ENCODE measurements around the gene CCDC27. TPM values are rescaled to one million over a fixed set of nuclear protein-coding genes. Genes with fewer than 3 reads are reported as not detected.
A peak's percentile ranks its signal among the peaks of the same experiment; 100 is the strongest.

The CCDC27 gene
- total and polyA plus RNA-seq, 2 of the 13 experiments (the other 11 are each of a cell fraction or from before 2014, with no cell fraction given), result not detected

DNA sequence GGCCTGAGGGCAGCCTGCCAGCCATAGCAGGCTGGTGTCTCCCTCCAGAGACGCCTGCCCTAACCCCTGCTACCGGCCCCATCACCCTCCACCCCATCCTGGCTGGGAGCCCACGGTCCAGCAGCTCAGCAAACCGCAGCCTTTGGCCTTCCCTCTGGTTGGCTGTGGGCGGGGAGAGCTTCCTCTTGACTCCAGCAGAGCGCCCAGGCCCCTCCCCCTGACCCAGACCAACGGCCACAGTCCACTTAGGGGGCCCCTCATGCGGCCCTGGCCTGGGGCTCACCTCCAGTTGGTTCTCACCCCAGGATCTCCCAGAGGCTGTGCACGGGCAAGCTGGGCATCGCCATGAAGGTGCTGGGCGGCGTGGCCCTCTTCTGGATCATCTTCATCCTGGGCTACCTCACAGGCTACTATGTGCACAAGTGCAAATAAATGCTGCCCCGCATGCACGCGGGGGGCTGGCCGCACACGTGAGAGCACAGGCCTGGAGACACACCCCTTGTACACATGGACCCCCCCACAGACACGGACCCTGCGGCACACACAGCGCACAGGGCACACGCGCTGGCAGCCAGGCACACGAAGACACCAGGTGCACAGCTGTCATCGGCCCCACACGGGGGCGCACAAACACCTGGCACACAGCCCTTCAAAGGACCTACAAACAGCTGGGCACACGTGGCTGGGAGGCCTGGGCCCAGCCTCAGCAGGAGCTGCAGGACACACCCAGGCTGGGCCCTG, 23.4 kb downstream of the CCDC27 start (continued):
- TF ChIP-seq, protein P1, sequence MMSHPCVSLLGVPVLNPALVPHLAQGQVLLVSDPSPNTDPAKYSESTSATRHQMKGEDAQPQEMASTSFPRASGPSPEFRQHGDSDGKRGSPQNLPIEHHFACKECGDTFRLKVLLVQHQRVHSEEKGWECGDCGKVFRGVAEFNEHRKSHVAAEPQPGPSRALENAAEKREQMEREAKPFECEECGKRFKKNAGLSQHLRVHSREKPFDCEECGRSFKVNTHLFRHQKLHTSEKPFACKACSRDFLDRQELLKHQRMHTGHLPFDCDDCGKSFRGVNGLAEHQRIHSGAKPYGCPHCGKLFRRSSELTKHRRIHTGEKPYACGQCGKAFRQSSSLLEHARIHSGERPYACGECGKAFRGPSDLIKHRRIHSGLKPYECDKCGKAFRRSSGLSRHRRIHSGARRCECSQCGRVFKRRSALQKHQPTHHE (CRISPR knock-in tag; IDR thresholded peaks at IDR 0.05; ENCODE audit: borderline replicate concordance), result peak; percentile 74; the same call in 1 of the 2 replicates
- TF ChIP-seq ZNF263 (CRISPR knock-in tag; IDR thresholded peaks at IDR 0.05), result peak; percentile 58; the same call in 1 of the 2 replicates
- TF ChIP-seq, protein P2, sequence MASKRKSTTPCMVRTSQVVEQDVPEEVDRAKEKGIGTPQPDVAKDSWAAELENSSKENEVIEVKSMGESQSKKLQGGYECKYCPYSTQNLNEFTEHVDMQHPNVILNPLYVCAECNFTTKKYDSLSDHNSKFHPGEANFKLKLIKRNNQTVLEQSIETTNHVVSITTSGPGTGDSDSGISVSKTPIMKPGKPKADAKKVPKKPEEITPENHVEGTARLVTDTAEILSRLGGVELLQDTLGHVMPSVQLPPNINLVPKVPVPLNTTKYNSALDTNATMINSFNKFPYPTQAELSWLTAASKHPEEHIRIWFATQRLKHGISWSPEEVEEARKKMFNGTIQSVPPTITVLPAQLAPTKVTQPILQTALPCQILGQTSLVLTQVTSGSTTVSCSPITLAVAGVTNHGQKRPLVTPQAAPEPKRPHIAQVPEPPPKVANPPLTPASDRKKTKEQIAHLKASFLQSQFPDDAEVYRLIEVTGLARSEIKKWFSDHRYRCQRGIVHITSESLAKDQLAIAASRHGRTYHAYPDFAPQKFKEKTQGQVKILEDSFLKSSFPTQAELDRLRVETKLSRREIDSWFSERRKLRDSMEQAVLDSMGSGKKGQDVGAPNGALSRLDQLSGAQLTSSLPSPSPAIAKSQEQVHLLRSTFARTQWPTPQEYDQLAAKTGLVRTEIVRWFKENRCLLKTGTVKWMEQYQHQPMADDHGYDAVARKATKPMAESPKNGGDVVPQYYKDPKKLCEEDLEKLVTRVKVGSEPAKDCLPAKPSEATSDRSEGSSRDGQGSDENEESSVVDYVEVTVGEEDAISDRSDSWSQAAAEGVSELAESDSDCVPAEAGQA (IDR thresholded peaks at IDR 0.05; ENCODE audit: low read depth), result no peak; the same call in 1 of the 2 replicates
- TF ChIP-seq, protein P2 (CRISPR knock-in tag; IDR thresholded peaks at IDR 0.05; ENCODE audit: borderline replicate concordance), result no peak
- TF ChIP-seq, protein P3, sequence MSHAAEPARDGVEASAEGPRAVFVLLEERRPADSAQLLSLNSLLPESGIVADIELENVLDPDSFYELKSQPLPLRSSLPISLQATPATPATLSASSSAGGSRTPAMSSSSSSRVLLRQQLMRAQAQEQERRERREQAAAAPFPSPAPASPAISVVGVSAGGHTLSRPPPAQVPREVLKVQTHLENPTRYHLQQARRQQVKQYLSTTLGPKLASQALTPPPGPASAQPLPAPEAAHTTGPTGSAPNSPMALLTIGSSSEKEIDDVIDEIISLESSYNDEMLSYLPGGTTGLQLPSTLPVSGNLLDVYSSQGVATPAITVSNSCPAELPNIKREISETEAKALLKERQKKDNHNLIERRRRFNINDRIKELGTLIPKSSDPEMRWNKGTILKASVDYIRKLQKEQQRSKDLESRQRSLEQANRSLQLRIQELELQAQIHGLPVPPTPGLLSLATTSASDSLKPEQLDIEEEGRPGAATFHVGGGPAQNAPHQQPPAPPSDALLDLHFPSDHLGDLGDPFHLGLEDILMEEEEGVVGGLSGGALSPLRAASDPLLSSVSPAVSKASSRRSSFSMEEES (CRISPR knock-in tag; IDR thresholded peaks at IDR 0.05), result peak; percentile 63
- TF ChIP-seq, protein P4, sequence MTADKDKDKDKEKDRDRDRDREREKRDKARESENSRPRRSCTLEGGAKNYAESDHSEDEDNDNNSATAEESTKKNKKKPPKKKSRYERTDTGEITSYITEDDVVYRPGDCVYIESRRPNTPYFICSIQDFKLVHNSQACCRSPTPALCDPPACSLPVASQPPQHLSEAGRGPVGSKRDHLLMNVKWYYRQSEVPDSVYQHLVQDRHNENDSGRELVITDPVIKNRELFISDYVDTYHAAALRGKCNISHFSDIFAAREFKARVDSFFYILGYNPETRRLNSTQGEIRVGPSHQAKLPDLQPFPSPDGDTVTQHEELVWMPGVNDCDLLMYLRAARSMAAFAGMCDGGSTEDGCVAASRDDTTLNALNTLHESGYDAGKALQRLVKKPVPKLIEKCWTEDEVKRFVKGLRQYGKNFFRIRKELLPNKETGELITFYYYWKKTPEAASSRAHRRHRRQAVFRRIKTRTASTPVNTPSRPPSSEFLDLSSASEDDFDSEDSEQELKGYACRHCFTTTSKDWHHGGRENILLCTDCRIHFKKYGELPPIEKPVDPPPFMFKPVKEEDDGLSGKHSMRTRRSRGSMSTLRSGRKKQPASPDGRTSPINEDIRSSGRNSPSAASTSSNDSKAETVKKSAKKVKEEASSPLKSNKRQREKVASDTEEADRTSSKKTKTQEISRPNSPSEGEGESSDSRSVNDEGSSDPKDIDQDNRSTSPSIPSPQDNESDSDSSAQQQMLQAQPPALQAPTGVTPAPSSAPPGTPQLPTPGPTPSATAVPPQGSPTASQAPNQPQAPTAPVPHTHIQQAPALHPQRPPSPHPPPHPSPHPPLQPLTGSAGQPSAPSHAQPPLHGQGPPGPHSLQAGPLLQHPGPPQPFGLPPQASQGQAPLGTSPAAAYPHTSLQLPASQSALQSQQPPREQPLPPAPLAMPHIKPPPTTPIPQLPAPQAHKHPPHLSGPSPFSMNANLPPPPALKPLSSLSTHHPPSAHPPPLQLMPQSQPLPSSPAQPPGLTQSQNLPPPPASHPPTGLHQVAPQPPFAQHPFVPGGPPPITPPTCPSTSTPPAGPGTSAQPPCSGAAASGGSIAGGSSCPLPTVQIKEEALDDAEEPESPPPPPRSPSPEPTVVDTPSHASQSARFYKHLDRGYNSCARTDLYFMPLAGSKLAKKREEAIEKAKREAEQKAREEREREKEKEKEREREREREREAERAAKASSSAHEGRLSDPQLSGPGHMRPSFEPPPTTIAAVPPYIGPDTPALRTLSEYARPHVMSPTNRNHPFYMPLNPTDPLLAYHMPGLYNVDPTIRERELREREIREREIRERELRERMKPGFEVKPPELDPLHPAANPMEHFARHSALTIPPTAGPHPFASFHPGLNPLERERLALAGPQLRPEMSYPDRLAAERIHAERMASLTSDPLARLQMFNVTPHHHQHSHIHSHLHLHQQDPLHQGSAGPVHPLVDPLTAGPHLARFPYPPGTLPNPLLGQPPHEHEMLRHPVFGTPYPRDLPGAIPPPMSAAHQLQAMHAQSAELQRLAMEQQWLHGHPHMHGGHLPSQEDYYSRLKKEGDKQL (CRISPR knock-in tag; IDR thresholded peaks at IDR 0.05; ENCODE audit: low read depth), result 0 out of 2 replicates have a peak, but pooled peaks have one; percentile 42
- TF ChIP-seq NR3C1 (CRISPR knock-in tag; IDR thresholded peaks at IDR 0.05), result no peak
- TF ChIP-seq, protein P5, sequence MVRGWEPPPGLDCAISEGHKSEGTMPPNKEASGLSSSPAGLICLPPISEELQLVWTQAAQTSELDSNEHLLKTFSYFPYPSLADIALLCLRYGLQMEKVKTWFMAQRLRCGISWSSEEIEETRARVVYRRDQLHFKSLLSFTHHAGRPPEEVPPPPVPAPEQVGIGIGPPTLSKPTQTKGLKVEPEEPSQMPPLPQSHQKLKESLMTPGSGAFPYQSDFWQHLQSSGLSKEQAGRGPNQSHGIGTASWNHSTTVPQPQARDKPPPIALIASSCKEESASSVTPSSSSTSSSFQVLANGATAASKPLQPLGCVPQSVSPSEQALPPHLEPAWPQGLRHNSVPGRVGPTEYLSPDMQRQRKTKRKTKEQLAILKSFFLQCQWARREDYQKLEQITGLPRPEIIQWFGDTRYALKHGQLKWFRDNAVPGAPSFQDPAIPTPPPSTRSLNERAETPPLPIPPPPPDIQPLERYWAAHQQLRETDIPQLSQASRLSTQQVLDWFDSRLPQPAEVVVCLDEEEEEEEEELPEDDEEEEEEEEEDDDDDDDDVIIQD (CRISPR knock-in tag; IDR thresholded peaks at IDR 0.05; ENCODE audit: low read depth), result 0 out of 2 replicates have a peak, but pooled peaks have one; percentile 8
- peak; percentile 43; the same call in 1 of the 2 replicates for TF ChIP-seq ZNF33A (CRISPR knock-in tag; IDR thresholded peaks at IDR 0.05; ENCODE audit: borderline replicate concordance)
- TF ChIP-seq, protein P6, sequence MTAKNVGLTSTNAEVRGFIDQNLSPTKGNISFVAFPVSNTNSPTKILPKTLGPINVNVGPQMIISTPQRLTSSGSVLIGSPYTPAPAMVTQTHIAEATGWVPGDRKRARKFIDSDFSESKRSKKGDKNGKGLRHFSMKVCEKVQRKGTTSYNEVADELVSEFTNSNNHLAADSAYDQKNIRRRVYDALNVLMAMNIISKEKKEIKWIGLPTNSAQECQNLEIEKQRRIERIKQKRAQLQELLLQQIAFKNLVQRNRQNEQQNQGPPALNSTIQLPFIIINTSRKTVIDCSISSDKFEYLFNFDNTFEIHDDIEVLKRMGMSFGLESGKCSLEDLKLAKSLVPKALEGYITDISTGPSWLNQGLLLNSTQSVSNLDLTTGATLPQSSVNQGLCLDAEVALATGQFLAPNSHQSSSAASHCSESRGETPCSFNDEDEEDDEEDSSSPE (CRISPR knock-in tag; IDR thresholded peaks at IDR 0.05), result peak; percentile 63; the same call in 1 of the 2 replicates
